ENCODE measurements around the gene AKAP12.

The AKAP12 gene

DNA sequence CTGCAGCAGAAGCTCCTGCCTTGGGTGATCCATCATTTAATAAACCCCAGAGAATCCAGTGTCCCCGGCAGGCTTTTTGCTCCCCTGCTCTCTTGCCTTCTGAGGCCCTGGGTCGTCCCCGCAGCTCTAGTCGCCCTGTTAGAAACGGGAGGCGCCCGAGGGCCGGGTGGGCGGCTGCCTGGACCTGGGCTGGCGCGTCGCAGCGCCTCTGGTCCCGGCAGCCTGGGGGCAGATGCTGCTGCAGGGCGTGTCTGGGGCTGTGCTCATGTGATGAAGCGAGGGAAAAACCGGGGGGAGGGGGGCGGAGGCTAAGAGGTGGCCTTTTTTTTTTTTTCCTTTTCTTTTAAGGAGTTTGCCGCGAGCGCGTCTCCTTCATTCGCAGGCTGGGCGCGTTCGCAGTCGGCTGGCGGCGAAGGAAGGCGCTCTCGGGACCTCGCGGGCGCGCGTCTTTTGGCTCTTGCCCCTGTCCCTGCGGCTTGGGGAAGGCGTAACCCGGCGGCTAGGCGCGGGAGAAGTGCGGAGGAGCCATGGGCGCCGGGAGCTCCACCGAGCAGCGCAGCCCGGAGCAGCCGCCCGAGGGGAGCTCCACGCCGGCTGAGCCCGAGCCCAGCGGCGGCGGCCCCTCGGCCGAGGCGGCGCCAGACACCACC, 394 bp downstream of the AKAP12 start:
- DNase-seq: peak; percentile 3

DNA sequence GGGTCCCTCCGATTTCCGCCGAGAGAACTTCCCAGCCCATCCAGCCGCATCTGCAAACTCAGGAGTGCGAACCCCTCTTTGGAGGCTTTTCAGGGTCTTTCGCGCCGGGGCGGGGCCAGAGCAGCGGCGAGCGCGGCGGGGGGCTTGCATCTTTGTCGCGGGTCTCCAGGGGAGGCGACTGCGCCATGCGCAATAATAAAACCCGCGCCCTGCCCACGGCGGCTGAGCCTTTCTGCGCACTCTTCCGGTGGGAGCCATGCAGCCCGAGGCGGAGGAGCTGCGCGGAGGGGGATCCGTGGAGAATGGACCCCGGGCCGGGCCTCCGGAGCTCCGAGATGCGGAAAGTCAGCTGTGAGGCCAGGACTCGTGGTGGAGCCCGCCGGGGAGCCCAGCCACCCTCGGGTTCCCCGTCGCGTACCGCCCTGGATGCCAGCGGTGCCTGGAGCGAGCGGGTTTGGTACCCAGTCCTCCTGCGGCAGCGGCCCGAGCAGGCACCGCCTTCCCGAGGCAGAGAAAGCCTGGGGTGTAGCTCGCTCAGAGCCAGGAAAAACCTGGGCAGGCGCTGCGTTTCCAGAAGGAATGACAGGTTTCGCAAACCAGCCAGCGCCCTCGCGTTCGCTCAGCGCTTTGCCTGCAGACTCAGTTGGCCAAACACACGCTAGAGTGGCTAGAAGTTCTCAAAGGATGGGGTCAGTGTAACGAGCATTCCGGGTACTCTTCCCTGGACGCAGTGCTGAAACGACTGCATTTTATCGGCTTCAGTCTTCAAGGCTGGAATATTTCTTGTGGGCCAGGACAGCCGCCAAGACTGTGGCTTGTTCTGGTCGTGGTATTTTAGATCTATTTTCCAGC, 1.2 kb downstream of the AKAP12 start:
- DNase-seq: no peak

DNA sequence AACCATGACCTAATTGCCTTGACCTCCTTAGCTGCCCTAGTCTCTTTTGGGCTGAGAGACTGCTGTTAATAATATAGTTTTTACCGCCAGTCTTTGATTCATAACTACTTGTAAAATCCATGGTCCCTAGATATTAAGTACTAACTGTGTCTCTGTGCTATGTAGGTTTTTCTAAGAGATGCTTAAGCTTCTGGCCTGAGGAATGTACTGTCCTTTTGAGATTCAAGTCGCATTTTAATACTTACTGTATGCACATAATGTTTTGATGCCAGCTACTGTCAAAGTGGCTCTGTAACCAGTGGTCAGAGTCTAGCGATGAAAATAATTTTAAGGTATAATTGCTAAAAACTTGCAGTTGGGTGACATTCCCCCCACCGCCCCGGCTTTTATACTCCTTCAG, 2.1 kb downstream of the AKAP12 start:
- DNase-seq: no peak

DNA sequence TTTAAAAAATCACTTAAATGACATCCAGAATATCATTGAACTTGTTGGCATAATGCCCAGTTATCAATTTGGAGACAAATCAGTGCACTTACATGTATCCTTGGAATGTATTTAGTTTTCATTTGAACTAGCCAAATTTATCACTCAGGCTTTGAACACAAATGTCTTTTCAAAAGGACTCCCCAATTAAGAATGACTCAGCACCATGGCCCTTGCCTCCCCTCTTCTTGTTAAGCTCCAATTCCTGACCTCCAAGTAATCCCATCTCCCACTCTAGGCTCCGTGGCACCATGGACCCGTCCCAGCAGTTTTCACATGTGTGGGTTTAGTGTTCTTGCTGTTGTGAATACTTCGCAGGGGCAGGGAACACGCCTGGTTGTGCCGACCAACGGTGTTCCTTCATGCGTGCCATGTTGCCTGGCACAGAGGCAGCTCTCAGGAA, 2.7 kb downstream of the AKAP12 start:
- no peak for DNase-seq

DNA sequence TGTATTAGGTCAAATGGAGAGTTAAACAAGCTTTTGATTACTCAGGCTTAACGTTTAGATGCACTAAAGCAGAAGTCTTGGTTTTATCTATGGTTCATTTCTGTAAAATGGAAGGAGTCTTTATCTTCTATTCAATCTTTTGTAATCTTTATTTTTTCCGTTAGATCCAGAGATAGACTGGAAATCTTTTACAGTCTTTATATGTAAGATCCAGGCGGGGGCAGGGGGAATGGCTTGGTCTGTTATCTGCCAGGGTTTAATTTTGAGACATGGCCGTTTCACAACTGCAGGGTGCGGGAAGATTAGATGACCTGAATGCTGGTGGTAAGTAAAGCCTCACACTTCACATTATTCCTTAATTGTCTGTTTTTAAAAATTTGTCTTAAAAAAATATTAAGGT, 3.7 kb downstream of the AKAP12 start:
- DNase-seq: no peak

DNA sequence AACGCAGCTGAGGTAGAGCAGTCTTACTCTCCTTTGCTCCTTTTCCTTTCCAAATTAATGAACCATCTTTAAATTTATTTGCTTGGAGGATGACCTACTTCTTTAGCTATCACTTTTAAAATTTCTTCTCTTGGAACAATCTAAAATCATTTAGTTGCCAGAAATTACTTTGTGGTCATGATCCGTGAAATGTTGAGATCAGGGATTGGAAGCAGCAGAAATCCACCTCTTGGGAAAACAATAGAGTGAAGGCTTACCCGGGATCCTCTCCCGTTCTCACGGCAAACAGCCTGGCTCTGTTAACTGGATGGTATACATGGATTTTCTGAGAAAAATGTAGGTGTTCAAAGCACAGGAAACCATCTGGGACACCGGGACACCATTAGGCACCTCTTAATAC, 7.7 kb downstream of the AKAP12 start:
- DNase-seq: no peak

DNA sequence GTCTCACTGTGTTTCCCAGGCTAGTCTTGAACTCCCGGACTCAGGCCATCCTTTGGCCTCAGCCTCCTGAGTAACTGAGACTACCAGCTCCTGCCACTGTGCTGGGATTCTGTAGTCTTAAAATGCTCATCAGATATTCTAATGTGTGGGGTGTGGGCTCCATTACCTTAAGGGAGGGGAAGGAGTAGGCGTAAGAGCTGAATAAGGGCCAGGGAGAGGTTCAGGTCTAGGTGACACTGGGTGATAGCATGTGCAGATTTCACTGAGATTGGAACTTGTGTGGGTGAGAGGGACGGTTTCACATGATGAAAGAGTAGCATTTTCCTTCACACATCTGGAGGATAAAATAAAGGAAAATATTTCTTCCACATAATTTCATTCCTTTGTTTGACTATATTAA, 8.5 kb downstream of the AKAP12 start:
- no peak for DNase-seq

DNA sequence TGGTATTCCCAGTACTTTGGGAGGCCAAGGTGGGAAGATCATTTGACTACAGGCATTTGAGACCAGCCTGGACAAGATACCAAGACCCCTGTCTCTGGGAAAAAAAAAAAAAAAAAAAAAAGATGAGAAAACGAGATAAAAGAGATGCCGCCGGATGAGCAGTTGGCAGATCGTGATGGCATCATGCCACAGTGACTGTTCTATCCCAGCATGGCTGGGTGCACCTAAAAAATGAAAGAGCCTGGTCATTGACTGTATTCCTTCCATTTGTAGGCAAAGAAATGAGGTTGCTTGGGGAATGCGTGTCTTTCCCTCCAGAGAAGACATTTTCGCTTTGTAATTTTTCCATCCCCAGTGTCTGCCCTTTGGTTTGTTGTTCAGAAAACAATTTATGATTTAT, 12.9 kb downstream of the AKAP12 start:
- DNase-seq: no peak

DNA sequence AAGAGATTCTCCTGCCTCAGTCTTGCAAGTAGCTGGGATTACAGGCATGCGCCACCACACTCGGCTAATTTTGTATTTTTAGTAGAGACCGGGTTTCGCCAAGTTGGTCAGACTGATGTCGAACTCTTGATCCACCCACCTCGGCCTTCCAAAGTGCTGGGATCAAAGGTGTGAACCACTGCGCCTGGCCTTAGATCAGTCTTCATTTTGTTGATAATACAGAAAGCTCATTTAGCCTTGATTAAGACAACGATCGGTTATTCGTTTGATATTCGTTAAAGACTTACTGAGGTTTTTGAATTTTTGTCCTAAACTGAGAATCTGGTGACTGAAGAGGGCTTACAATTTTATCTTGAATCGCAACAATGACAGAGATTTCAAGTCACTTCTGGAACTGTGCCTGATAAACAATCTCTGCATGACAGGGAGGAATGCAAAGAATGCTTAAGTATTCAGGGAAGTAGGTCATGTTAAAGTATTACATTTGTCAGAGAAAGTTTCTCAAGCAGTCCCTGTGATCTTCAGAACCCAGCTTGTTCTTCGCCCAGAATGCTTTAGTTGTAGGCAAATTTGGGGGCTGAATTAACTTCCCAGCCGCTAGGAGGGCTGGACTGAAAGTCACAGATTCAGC, 14.8 kb downstream of the AKAP12 start:
- DNase-seq: no peak

DNA sequence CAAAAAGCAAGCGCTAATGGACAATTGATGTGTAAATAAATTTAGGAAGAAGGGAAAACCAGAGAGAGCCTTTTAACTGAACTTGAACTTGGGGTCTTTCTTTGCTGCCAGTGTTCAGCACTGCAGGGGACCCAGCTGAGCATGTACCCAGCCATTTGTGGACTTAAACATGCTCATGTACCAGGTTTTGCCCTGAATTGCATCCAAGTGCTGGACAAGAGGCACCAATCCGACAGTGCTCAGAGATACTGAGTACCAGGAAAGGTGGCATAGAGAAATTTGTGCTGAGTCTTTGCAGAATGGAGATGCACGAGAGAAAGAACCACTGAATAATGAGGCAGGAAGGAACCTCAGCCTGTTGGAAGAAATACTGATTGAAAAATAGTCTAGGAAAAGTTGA, 16.0 kb downstream of the AKAP12 start:
- DNase-seq: no peak

DNA sequence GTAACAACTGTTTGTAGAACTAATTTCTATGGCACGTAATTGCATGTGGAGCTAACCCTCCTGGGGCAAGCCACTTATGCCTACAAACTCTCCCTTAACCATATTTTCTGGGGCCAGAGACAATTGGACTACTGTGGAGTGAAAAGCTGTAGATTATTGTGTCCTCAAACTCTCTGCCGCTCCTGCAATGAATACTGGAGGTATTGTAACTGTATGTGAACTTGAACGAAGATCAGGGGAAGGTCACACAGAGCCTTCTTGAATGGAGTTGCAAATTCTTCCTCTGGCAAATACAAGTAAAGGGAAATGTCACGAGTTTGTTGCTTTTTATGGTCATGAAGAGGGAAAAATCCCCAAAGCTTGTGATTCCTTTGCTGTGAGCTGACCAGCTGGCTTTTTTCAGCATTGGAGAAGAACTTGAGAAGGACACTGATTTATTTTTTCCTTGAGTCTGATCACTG, 18.2 kb downstream of the AKAP12 start:
- no peak for DNase-seq

DNA sequence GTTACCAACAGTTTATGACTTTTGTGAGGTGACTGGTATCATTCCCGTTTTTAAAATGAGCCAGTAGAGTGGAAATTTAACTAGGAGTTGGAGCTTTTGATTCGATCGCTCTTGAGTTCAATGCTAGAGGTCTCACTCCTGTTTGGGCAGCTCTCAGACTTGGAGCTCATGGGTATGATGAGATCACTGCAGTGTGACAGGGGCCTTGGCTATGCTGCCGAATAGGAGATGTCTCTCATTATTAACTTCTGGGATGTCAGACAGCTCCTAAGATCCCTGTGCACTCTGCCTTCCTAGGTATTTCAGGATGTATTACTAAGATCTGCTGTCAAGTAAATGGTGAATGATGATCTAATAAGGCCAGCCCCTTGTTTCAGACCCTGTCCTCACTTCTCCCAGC, 20.4 kb downstream of the AKAP12 start:
- no peak for DNase-seq

DNA sequence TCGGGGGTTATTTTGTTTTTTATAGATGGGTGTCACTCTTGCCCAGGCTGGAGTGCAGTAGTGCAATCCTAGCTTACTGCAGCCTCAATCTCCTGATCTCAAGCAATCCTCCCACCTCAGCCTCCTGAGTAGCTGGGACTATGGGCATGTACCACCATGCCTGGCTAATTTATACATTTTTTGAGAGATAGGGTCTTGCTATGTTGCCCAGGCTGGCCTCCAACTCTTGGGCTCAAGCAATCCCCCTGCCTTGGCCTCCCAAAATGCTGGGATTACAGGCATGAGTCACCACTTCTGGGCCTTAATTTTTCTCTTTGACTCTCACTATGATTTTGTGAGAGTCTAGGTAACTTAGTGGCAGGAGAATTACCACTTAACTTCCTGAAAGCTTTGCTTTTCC, 23.3 kb downstream of the AKAP12 start:
- no peak for DNase-seq

DNA sequence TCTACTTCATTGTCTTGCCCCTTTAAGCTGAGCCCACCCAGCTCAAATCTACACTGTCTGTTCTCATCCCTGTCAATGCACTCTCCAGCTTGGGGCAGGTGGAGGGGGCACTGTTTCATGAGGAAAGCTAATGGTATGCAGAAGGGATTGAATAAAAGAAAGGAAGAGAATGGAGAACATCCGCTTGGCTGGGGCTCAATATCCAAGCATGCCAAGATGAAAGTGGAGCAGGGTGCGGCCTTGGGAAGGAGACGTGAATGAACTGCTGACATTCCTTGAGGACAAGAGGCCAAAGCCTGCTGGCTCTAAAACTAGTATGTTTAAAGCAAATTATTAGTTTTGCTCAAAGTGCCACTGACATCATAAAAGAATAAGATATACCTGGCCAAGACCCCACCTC, 24.2 kb downstream of the AKAP12 start:
- DNase-seq: no peak

DNA sequence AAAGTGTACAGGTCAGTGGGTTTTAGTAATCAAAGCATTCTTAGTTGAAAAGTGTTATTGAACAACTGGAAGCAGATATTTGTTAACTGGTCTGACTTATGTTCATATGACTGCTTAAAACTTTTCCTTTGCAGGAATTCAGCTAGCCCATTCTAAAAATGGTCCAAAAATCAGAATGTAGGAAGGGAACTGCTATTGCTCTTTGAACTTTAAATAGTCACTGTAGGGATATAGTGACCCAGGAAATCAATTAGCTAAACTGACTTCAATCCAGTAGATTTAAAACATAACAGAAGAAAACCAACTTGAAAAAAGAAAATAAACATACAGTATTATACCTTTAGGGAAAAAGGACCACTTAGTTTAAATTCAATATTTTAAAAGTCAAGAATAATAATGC, 25.5 kb downstream of the AKAP12 start:
- DNase-seq: no peak

DNA sequence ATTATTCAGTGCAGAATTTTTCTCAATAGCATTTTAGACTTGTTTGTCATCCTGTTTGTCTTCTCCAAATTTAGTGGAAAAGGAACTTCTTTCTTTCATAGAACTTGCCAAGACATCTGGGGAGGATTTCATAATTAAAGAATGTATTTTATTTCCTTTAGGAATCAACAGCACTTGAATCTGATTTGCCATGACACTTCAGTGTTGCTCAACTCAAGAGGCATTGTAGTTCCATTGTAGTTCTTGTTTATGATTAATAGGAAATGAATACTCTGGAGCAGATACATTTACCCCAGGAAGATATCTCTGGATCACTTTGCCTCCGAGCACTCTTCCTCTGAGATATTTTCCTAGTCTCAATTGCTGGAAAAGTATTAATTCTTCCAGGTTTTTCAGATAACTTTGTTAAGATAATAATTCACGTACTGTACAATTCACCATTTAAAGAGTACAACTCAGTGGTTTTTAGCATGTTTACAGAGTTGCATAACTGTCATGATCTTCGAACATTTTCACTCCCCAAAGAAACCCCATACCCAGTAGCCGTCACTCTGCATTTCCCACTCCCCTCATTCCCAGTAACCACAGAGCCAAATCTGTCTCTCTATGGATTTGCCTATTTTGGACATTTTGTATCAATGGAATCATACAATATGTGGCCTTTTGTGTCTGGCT, 29.7 kb downstream of the AKAP12 start:
- DNase-seq: no peak

DNA sequence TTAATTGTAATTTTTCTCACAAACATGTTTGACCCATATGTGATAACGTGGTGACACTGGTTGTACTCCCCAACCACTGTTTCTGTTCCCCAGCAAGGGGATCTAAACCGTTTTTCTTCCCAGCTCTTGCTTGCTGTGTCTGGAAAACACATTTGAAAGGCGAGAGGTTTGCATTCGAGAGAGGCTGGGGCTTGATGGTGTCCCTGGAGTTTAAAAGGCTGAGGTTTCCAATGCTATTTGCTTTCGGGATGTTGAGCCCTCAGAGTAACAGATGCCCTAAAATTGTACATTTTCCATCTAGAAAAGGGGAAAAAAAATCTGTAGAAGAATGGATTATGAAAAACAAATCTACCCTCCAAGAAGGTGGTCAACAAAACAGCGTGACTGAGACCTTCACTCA, 35.4 kb downstream of the AKAP12 start:
- DNase-seq: no peak

DNA sequence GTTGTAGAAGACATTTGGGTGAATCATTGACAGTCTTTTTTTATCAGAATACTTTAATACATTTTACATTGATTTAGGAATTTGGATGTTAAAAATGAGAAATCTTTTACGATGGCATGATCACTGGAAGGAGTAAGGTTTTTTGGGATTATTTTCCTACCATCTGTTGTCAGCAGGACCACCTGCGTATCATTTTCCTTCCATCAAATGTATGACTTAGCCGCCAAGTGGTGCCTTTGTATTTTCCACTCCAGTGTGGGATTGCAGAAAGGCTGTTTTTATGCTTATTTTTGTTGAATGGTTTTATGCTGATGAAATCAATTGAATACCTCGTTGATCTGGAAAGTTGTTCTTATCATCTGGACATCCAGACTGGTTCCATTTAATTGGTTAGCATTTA, 35.8 kb downstream of the AKAP12 start:
- no peak for DNase-seq

DNA sequence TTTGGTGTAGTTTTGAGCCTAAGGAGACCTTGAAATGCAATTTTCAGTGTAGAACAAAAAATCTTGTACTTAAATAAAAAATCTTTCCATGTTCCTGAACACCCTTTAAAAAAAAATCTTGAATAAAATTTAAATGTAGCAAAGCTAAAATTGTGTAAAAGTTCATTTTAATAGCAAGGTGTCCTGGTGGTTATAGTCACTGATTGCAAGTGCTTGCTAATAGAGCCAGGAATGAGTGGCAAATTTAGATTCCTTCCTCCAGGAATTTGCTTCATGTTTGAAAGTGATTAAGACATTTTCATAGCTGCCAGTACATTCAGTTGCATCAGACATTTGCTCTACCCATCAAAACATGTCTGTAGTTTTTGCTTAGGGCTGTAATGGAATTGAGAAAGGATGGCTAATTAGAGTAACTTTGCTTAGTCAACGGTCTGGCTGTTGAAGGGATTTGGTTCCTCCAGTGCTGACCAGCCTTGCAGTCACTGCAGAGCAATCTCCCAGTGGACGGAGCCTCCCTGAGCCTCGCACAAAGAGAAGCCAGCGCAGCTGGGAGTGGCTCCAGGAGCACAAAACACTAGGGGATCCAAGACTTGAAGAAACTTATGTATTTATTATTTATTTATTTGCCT, 36.5 kb downstream of the AKAP12 start:
- DNase-seq: no peak

DNA sequence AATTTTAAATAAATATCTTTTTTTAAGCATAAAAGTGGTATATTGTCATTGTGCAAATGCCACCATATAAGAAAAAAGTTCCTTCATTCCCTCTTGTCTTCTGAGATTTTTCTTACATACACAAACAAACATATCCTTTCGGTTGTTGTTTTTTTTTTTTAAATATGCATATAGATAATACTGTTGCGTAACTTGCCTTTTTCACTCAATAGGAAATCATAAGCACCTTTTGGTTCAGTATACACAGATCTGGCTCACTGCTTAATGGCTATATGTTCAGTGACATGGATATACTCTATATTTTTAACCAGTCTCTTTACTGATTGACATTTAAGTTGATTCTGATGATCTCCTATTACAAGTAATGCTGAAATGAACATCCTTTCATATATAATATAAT, 40.1 kb downstream of the AKAP12 start:
- DNase-seq: no peak

DNA sequence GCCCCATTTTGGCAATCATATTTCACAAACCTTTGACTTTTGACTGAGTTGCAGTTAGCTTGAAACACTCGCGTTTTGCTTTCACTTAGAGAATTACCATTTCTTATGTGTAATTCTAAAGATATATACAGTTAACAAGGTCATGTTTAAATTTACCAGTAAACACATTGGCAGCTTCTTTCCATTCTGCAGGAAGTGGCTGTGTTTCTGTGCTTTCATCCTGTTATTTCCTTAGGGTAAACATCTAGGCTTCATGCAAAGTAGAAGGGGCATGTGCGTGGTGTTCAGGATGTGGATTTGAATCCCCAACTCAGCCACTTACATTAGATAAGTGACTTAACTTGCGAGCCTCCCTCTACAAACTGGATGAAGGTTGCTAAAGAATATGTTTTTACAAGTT, 41.1 kb downstream of the AKAP12 start:
- DNase-seq: no peak

DNA sequence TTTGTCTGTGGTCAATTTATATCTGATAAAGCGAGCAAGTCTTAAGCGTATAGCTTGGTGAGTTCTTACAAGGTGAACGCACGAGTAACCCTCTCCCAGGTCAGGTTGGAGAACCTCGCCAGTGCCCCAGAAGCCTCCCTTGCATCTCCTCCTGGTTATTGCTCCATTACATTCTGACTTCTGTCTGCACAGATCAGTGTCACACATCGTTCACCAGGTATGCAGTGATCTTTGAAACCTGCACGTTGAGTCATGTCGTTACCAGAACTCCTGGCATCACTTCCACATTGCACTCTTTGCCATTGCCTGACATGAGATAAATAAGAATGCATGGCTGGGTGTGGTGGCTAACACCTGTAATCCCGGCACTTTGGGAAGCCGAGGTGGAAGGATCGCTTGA, 44.2 kb downstream of the AKAP12 start:
- DNase-seq: no peak

DNA sequence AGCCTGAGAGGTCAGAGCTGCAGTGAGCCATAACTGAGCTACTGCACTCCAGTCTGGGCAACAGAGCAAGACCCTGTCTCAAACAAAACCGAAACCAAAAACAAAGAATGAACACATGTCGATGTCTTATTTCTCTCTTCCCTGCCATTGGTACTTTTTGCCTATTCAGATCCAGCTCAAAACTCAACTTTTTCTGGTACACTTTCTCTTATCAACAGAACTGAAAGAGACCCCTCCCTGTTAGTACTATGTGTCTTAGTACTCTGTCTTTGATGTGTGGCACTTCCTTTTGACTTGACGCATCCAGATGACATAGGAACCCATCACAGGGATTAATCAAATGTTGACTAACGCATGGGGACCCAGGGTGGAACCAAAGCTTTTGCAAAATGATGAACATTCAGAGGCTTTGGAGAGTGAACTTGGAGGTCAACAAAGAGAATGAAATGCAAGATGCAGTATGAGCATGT, 44.8 kb downstream of the AKAP12 start:
- no peak for DNase-seq

Measured in KG1 (cell line).